Measurements from ENCODE around the gene SYDE2.

SYDE2 gene

GRCh38 chr1:85219853-85220610, 19.2 kb upstream of the SYDE2 start:
- TF ChIP-seq CTCF (IDR thresholded peaks at IDR 0.05; ENCODE audit: low read depth, low read length) = no peak
- no peaks in the 10 kb centered on the region for H3K4me1 ChIP-seq
- no peak for DNase-seq
- no peaks in the 10 kb centered on the region for H3K9me3 ChIP-seq
- no peak overlapping the region for H3K4me3 ChIP-seq (ENCODE audit: low read depth, low read length)
- peaks cover 4% of the 10 kb centered on the region for H3K27me3 ChIP-seq
- H3K36me3 ChIP-seq = no peaks in the 10 kb centered on the region

GRCh38 chr1:85216697-85217096, 15.9 kb upstream of the SYDE2 start:
- no peak for TF ChIP-seq CTCF (IDR thresholded peaks at IDR 0.05; ENCODE audit: low read depth, low read length)
- Histone ChIP-seq H3K4me3 (ENCODE audit: low read depth, low read length) (no peak overlapping the region), H3K4me1 (no peaks in the 10 kb centered on the region), H3K36me3 (no peaks in the 10 kb centered on the region), H3K9me3 (no peaks in the 10 kb centered on the region), H3K27me3 (peaks cover 8% of the 10 kb centered on the region; the same call in 1 of the 2 replicates)
- DNase-seq = no peak

GRCh38 chr1:85214654-85215053, 13.8 kb upstream of the SYDE2 start:
- Histone ChIP-seq H3K4me3 (ENCODE audit: low read depth, low read length) (no peak overlapping the region), H3K27me3 (peaks cover 13% of the 10 kb centered on the region; the same call in 1 of the 2 replicates), H3K36me3 (no peaks in the 10 kb centered on the region), H3K9me3 (no peaks in the 10 kb centered on the region), H3K4me1 (no peaks in the 10 kb centered on the region)
- no peak for DNase-seq
- TF ChIP-seq CTCF (IDR thresholded peaks at IDR 0.05; ENCODE audit: low read depth, low read length) = no peak

- Histone ChIP-seq H3K36me3 (no peaks in the 10 kb centered on the region), H3K9me3 (no peaks in the 10 kb centered on the region), H3K27me3 (peaks cover 18% of the 10 kb centered on the region), H3K4me3 (ENCODE audit: low read depth, low read length) (no peak overlapping the region), H3K4me1 (no peaks in the 10 kb centered on the region)
- no peak for DNase-seq
- TF ChIP-seq CTCF (IDR thresholded peaks at IDR 0.05; ENCODE audit: low read depth, low read length) = no peak
Measured at GRCh38 chr1:85208488-85208887, 7.7 kb upstream of the SYDE2 start.

GRCh38 chr1:85203573-85204171, 2.9 kb upstream of the SYDE2 start:
- no peak overlapping the region for H3K4me3 ChIP-seq (ENCODE audit: low read depth, low read length)
- H3K9me3 ChIP-seq = no peaks in the 10 kb centered on the region
- H3K4me1 ChIP-seq = no peaks in the 10 kb centered on the region
- H3K27me3 ChIP-seq = peaks cover 53% of the 10 kb centered on the region
- TF ChIP-seq CTCF (IDR thresholded peaks at IDR 0.05; ENCODE audit: low read depth, low read length) = no peak
- no peak for DNase-seq
- no peaks in the 10 kb centered on the region for H3K36me3 ChIP-seq

GRCh38 chr1:85202864-85203255, 2.0 kb upstream of the SYDE2 start:
- no peak for TF ChIP-seq CTCF (IDR thresholded peaks at IDR 0.05; ENCODE audit: low read depth, low read length)
- Histone ChIP-seq H3K27me3 (peaks cover 57% of the 10 kb centered on the region), H3K36me3 (no peaks in the 10 kb centered on the region), H3K4me1 (no peaks in the 10 kb centered on the region), H3K4me3 (ENCODE audit: low read depth, low read length) (no peak overlapping the region), H3K9me3 (no peaks in the 10 kb centered on the region)
- no peak for DNase-seq
